Measurements from ENCODE around the gene TLR5. TPM values are rescaled to one million over a fixed set of nuclear protein-coding genes. Genes with fewer than 3 reads are reported as not detected.
A peak's percentile ranks its signal among the peaks of the same experiment; 100 is the strongest.

Gene TLR5
- total and polyA plus RNA-seq, 7 experiments from 2014 or later: 3.1 to 8.0 (median 5.1) TPM; not detected in 1

DNA sequence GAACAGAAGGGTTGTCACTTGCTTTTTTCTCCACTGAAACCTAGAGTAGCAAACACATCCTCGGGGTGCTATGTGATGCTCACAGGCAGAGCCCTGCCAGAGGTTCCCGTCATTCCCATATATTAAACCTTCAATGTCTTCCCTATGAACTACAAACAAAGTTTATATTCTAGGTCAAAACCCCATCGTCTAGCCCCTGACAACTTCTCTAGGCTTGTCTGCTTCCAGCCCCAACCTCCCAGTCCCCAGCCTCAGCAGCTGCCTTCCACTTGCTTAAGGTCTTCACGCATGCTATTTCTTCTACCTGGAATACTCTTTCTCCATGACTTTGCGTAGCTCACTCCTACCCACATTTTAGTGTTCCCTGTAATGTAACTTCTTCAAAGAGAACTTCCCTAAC, 1.9 kb upstream of the TLR5 start:
- H3K4me3 Mint-ChIP-seq: peak overlapping the region in 6 of 10 donors; percentile 24 to 82 (median 55)

DNA sequence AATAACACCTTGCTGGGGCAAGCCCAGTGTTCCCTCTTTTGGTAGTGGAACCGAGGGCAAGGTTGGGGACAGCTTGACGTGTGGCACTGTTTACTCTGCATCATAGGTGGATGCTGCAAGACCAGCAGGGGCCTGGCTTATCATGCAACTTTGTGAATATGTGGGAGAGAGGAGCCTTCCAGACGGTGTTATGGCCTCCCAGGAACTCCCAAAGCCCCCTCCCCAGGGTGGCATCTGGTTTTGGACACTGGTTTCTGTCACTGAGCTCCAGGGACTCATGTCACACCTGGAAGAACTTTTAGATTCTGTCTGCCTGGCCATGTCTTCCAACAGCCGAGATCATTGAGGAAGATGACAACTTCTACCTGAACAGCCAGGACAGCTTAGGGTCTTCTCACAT, 1.4 kb upstream of the TLR5 start:
- intact Hi-C loops (cut with micrococcal nuclease): loop anchor here (5.0 to 10.0 kb wide), 4 partner anchors 218 to 1402 kb away; partner anchors contain the start of genes DUSP10 (in 1 of the 2), MIA3 (in 1 of the 2), SUSD4 (in 1 of the 2) and TP53BP2 (in 1 of the 2)
- peaks cover 13 to 15% of the 10 kb centered on the region in 2 donors for H3K4me1 ChIP-seq (ENCODE audit: control insufficient read depth in 2 of 2, insufficient read depth in 2 of 2, low read length in 2 of 2)
- ChIA-PET POLR2A (interaction anchor here (0.7 to 2.4 kb wide), 7 partner anchors 10 to 431 kb away, joined by 3 to 10 read pairs (median 4); partner anchors contain the start of genes AIDA and BROX), CTCF (interaction anchor here (0.8 to 4.0 kb wide), 4 partner anchors 11 to 220 kb away, joined by 3 to 28 read pairs (median 8); partner anchors contain the start of gene SUSD4)
- no peaks in the 10 kb centered on the region for H3K36me3 ChIP-seq (ENCODE audit: control insufficient read depth in 2 of 3, insufficient read depth in 3 of 3, low read length in 3 of 3)
- ATAC-seq (no peak), DNase-seq (no peak)
- peaks cover 13 to 35% (median 27%) of the 10 kb centered on the region in 7 donors for H3K4me1 Mint-ChIP-seq
- peak overlapping the region in 8 of 9 donors; percentile 48 to 95 (median 90) for H3K27ac Mint-ChIP-seq
- H3K9me3 ChIP-seq (ENCODE audit: control insufficient read depth in 2 of 3, low read length in 3 of 3): no peaks in the 10 kb centered on the region
- peak overlapping the region; percentile 69 for H3K27ac ChIP-seq (ENCODE audit: low read depth, low read length)
- no peaks in the 10 kb centered on the region for H3K27me3 ChIP-seq (ENCODE audit: control insufficient read depth in 2 of 2, insufficient read depth in 2 of 2, low read length in 2 of 2)
- peaks cover 0 to 2% (median 0%) of the 10 kb centered on the region in 5 donors for H3K36me3 Mint-ChIP-seq
- peak overlapping the region in 9 of 10 donors; percentile 9 to 82 (median 80) for H3K4me3 Mint-ChIP-seq
- H3K9me3 Mint-ChIP-seq: peaks cover 0 to 13% (median 0%) of the 10 kb centered on the region in 11 donors
- H3K27me3 Mint-ChIP-seq: peaks cover 0 to 8% (median 0%) of the 10 kb centered on the region in 5 donors
- no peak overlapping the region for H3K4me3 ChIP-seq (ENCODE audit: low read length)

More for the DNA sequence above, 1.9 kb upstream of the TLR5 start:
- no peak for DNase-seq
- H3K36me3 ChIP-seq (ENCODE audit: control insufficient read depth in 2 of 3, insufficient read depth in 3 of 3, low read length in 3 of 3): no peaks in the 10 kb centered on the region
- Mint-ChIP-seq H3K27me3 (peaks cover 0 to 8% (median 0%) of the 10 kb centered on the region in 5 donors), H3K36me3 (no peaks in the 10 kb centered on the region), H3K4me1 (peaks cover 13 to 35% (median 27%) of the 10 kb centered on the region in 7 donors), H3K9me3 (peaks cover 0 to 13% (median 0%) of the 10 kb centered on the region in 11 donors), H3K27ac (peak overlapping the region in 8 of 9 donors; percentile 29 to 95 (median 80))
- H3K4me3 ChIP-seq (ENCODE audit: low read length): no peak overlapping the region
- ChIA-PET CTCF (interaction anchor here (0.8 to 4.0 kb wide), 3 partner anchors 12 to 220 kb away, joined by 3 to 28 read pairs (median 11); partner anchors contain the start of gene SUSD4), POLR2A (interaction anchor here (0.7 to 2.4 kb wide), 4 partner anchors 42 to 432 kb away, joined by 3 to 10 read pairs (median 4); partner anchors contain the start of genes AIDA and BROX)
- intact Hi-C loops (cut with micrococcal nuclease): loop anchor here (5.0 to 10.0 kb wide), 4 partner anchors 217 to 1403 kb away; partner anchors contain the start of genes DUSP10 (in 1 of the 2), MIA3 (in 1 of the 2), SUSD4 (in 1 of the 2) and TP53BP2 (in 1 of the 2)
- no peaks in the 10 kb centered on the region for H3K27me3 ChIP-seq (ENCODE audit: control insufficient read depth in 2 of 2, insufficient read depth in 2 of 2, low read length in 2 of 2)
- H3K4me1 ChIP-seq (ENCODE audit: control insufficient read depth in 2 of 2, insufficient read depth in 2 of 2, low read length in 2 of 2): peaks cover 13 to 15% of the 10 kb centered on the region in 2 donors
- ATAC-seq: no peak
- no peaks in the 10 kb centered on the region for H3K9me3 ChIP-seq (ENCODE audit: control insufficient read depth in 2 of 3, low read length in 3 of 3)
- no peak overlapping the region for H3K27ac ChIP-seq (ENCODE audit: low read depth, low read length)

DNA sequence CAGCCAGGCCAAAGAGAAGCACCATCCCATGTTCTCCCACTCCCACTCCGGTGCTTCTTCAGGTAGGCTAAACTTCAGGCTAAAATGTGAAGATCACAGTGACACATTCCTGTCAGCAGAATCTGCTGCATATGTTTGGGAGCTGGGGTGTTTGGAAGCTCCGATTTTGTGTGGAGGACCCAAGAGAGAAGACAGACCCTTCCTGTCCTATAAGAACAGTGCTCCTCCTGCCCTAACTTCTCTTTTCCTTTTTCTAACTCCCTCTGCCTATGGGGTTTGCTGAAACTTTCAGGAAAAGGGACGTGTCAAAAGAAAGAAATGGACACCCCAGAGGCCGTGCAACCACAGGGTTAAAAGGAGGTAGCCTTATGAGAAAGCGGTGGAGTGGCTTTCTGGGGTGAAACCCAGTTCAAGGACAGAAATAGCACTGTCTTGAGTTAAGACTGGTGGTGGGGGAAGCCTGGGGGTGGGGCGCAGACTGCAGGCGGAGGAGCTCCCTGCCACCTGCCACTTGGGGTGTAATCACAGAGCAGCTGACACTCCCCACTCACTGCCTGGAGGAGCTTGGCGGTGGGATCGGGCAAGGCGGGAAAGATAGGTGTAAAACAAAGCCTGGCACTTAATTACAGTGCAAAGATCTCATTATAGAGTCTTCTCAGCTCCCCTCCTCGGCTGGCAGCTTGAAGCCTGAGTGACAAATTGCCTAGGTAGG, 645 bp upstream of the TLR5 start:
- peaks cover 0 to 8% (median 0%) of the 10 kb centered on the region in 5 donors for H3K27me3 Mint-ChIP-seq

DNA sequence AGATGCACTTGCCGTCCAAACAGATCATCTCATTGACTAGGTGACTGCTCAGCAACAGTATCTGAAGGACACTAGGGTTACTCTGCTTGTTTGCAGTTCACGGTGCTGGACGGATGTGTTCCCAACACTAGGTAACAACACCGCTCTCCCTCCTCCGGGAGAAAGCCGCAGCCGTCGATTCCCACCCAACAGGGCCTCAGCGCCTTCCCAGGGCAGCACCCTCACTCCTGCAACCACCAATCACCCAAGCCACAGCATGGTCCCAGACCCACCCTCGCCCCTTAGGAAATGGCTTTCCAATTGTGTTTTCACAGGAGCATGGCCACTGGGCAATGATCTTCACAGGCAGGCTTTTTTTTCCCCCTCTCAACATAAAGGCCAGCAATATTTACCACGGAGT, 779 bp downstream of the TLR5 start:
- Mint-ChIP-seq H3K27ac (peak overlapping the region in 8 of 9 donors; percentile 8 to 89 (median 65)), H3K27me3 (peaks cover 0 to 10% (median 0%) of the 10 kb centered on the region in 5 donors), H3K9me3 (peaks cover 0 to 9% (median 2%) of the 10 kb centered on the region in 11 donors), H3K4me1 (peaks cover 13 to 35% (median 27%) of the 10 kb centered on the region in 7 donors), H3K36me3 (peaks cover 0 to 7% (median 0%) of the 10 kb centered on the region in 5 donors), H3K4me3 (peak overlapping the region; percentile 25 to 89 (median 80))
- Histone ChIP-seq H3K4me3 (ENCODE audit: low read length) (peak overlapping the region; percentile 65), H3K27me3 (ENCODE audit: control insufficient read depth in 2 of 2, insufficient read depth in 2 of 2, low read length in 2 of 2) (no peaks in the 10 kb centered on the region), H3K36me3 (ENCODE audit: control insufficient read depth in 2 of 3, insufficient read depth in 3 of 3, low read length in 3 of 3) (no peaks in the 10 kb centered on the region), H3K27ac (ENCODE audit: low read depth, low read length) (peak overlapping the region; percentile 69), H3K4me1 (ENCODE audit: control insufficient read depth in 2 of 2, insufficient read depth in 2 of 2, low read length in 2 of 2) (peaks cover 13 to 15% of the 10 kb centered on the region in 2 donors), H3K9me3 (ENCODE audit: control insufficient read depth in 2 of 3, low read length in 3 of 3) (no peaks in the 10 kb centered on the region)
- ATAC-seq: no peak
- intact Hi-C loops (cut with micrococcal nuclease): loop anchor here (2.0 to 10.0 kb wide), 6 partner anchors 49 to 1400 kb away; partner anchors contain the start of genes DUSP10 (in 1 of the 2), MIA3 (in 1 of the 2), SUSD4 (in 1 of the 2) and TP53BP2 (in 1 of the 2)
- no peak for DNase-seq
- ChIA-PET POLR2A (interaction anchor here (0.6 to 1.5 kb wide), 3 partner anchors 8 to 88 kb away, joined by 3 to 9 read pairs (median 3); no protein-coding TSS in a partner anchor), CTCF (interaction anchor here (0.8 to 4.0 kb wide), 3 partner anchors 9 to 103 kb away, joined by 3 to 28 read pairs (median 5); no protein-coding TSS in a partner anchor)

More for the DNA sequence above, 645 bp upstream of the TLR5 start:
- H3K9me3 ChIP-seq (ENCODE audit: control insufficient read depth in 2 of 3, low read length in 3 of 3): no peaks in the 10 kb centered on the region
- H3K4me3 ChIP-seq (ENCODE audit: low read length): peak overlapping the region; percentile 65
- Mint-ChIP-seq H3K4me1 (peaks cover 13 to 35% (median 27%) of the 10 kb centered on the region in 7 donors), H3K36me3 (peaks cover 0 to 7% (median 0%) of the 10 kb centered on the region in 5 donors), H3K9me3 (peaks cover 0 to 13% (median 0%) of the 10 kb centered on the region in 11 donors), H3K27ac (peak overlapping the region in 8 of 9 donors; percentile 48 to 95 (median 90)), H3K4me3 (peak overlapping the region; percentile 69 to 89 (median 81))
- no peaks in the 10 kb centered on the region for H3K36me3 ChIP-seq (ENCODE audit: control insufficient read depth in 2 of 3, insufficient read depth in 3 of 3, low read length in 3 of 3)
- ATAC-seq (peak; percentile 42), DNase-seq (peak; percentile 15 to 66 (median 51))
- H3K27ac ChIP-seq (ENCODE audit: low read depth, low read length): peak overlapping the region; percentile 69
- ChIA-PET CTCF (interaction anchor here (0.7 to 4.0 kb wide), 6 partner anchors 11 to 220 kb away, joined by 5 to 28 read pairs (median 6); partner anchors contain the start of gene SUSD4), POLR2A (interaction anchor here (0.7 to 2.4 kb wide), 7 partner anchors 10 to 430 kb away, joined by 3 to 10 read pairs (median 4); partner anchors contain the start of genes AIDA and BROX)
- H3K4me1 ChIP-seq (ENCODE audit: control insufficient read depth in 2 of 2, insufficient read depth in 2 of 2, low read length in 2 of 2): peaks cover 13 to 15% of the 10 kb centered on the region in 2 donors
- intact Hi-C loops (cut with micrococcal nuclease): loop anchor here (1.0 to 10.0 kb wide), 12 partner anchors 10 to 1401 kb away; partner anchors contain the start of genes SUSD4 (in 2 of the 2), DUSP10 (in 1 of the 2), MIA3 (in 1 of the 2) and TAF1A (in 1 of the 2)
- H3K27me3 ChIP-seq (ENCODE audit: control insufficient read depth in 2 of 2, insufficient read depth in 2 of 2, low read length in 2 of 2): no peaks in the 10 kb centered on the region

DNA sequence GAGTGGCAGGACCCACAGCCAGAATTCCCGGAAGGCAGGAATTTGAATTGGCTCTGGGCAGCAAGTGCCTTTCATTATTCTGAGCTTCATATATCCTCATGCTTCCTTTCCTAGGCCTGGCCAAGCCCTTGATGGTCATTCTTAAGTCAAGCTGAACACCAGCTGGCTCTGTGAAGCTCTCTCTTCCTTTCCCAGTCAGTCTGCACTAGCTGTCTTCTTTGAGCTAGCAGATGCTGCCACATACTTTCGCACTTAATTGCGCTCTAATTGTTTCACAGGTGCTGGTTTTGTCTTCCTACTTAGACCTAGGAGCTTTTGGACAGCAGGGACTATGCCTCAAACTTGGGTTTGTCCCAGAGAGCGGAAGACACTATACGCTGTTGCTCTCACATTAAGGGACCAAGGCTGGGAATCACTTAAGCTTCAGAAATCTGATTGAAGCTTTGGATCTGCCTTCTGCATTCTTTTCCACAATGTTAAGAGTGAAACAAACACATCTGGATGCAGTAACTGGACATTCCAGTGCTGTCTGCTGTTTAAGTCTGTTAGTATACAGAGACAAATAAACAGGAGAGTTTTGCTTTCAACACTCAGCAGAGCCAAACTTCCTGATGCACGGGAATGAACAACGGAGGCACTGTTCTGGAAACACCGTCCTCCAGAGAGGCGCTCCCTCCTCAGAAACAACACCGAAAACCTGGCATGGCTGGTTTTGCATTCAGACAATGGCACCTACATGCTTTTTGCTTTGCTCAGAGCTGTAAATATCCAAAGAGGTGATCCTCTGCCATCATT, 2.2 kb downstream of the TLR5 start:
- DNase-seq (no peak), ATAC-seq (no peak)
- H3K27ac Mint-ChIP-seq: peak overlapping the region in 2 of 9 donors; percentile 24 to 67
- no peaks in the 10 kb centered on the region for H3K27me3 ChIP-seq (ENCODE audit: control insufficient read depth in 2 of 2, insufficient read depth in 2 of 2, low read length in 2 of 2)
- no peaks in the 10 kb centered on the region for H3K9me3 ChIP-seq (ENCODE audit: control insufficient read depth in 2 of 3, low read length in 3 of 3)
- H3K4me3 ChIP-seq (ENCODE audit: low read length): no peak overlapping the region
- H3K4me3 Mint-ChIP-seq: no peak overlapping the region
- ChIA-PET CTCF (interaction anchor here (0.9 to 4.0 kb wide), 4 partner anchors 8 to 104 kb away, joined by 3 to 28 read pairs (median 10); no protein-coding TSS in a partner anchor), POLR2A (interaction anchor here (1.5 kb wide), 1 partner anchor 34 kb away, joined by 3 read pairs; no protein-coding TSS in a partner anchor)
- peaks cover 13 to 39% (median 27%) of the 10 kb centered on the region in 7 donors for H3K4me1 Mint-ChIP-seq
- no peaks in the 10 kb centered on the region for H3K36me3 ChIP-seq (ENCODE audit: control insufficient read depth in 2 of 3, insufficient read depth in 3 of 3, low read length in 3 of 3)
- peaks cover 0 to 7% (median 0%) of the 10 kb centered on the region in 5 donors for H3K36me3 Mint-ChIP-seq
- peaks cover 13 to 15% of the 10 kb centered on the region in 2 donors for H3K4me1 ChIP-seq (ENCODE audit: control insufficient read depth in 2 of 2, insufficient read depth in 2 of 2, low read length in 2 of 2)
- no peak overlapping the region for H3K27ac ChIP-seq (ENCODE audit: low read depth, low read length)
- H3K27me3 Mint-ChIP-seq: peaks cover 0 to 11% (median 0%) of the 10 kb centered on the region in 5 donors
- H3K9me3 Mint-ChIP-seq: peaks cover 0 to 3% (median 0%) of the 10 kb centered on the region in 11 donors
- intact Hi-C loops (cut with micrococcal nuclease): loop anchor here (5.0 to 10.0 kb wide), 4 partner anchors 221 to 1399 kb away; partner anchors contain the start of genes DUSP10 (in 1 of the 2), MIA3 (in 1 of the 2), SUSD4 (in 1 of the 2) and TP53BP2 (in 1 of the 2)
